Calu3 (cell line): ENCODE results near the gene CCDC177. TPM values are rescaled to one million over a fixed set of nuclear protein-coding genes. Genes with fewer than 3 reads are reported as not detected.

Experiments used
- BruUV-seq: library from RNA; stranded (reverse); fragments of 400-500 nt; replicated peaks from 2 replicates; lab custom pipeline; 2021; lab: Mats Ljungman, UMichigan
- CTCF ChIA-PET: fragments of 300-600 bp; sonication (Branson Sonifier 250); formaldehyde crosslinking; loops from one replicate; lab custom pipeline; 2022; ENCODE audit warnings: antibody characterized with exemption; lab: Charles Lee
- DNase-seq: peaks from one replicate; pipeline ENCODE4 v3.0.0; 2022
- H3K27ac Mint-ChIP-seq: one replicate; pipeline ENCODE4 v1.8.0; 2022; ENCODE audit warnings: mixed read lengths; ENCODE audit not compliant: unreplicated experiment
- H3K27me3 Mint-ChIP-seq: one replicate; pipeline ENCODE4 v1.8.0; 2022; ENCODE audit warnings: mixed read lengths; ENCODE audit not compliant: unreplicated experiment
- H3K36me3 Mint-ChIP-seq: one replicate; pipeline ENCODE4 v1.8.0; 2022; ENCODE audit warnings: mild to moderate bottlenecking, moderate library complexity, mixed read lengths; ENCODE audit not compliant: insufficient read depth, unreplicated experiment
- H3K4me1 Mint-ChIP-seq: one replicate; pipeline ENCODE4 v1.8.0; 2022; ENCODE audit warnings: mild to moderate bottlenecking, low read depth, mixed read lengths; ENCODE audit not compliant: unreplicated experiment
- H3K4me3 Mint-ChIP-seq: one replicate; pipeline ENCODE4 v1.8.0; 2022; ENCODE audit warnings: mild to moderate bottlenecking, low read depth, moderate library complexity, mixed read lengths; ENCODE audit not compliant: unreplicated experiment
- H3K9me3 Mint-ChIP-seq: one replicate; pipeline ENCODE4 v1.8.0; 2022; ENCODE audit warnings: low read depth, mixed read lengths; ENCODE audit not compliant: unreplicated experiment
- CTCF ChIP-seq: fragments of 200-600 bp; IDR thresholded peaks from one replicate; pipeline ENCODE4 v1.8.0; 2022; ENCODE audit warnings: antibody characterized with exemption; ENCODE audit not compliant: unreplicated experiment
- intact Hi-C: fragments of 100-400 bp; cut with micrococcal nuclease; formaldehyde crosslinking; loops from one replicate; pipeline ENCODE4 v1.10.0; 2022; ENCODE audit not compliant: unreplicated experiment
- total RNA-seq: library from RNA; stranded (reverse); gene quantifications from 2 replicates; pipeline ENCODE4 v1.2.3, GENCODE V29; 2022

CCDC177 gene
- total RNA-seq, 1 experiment from 2014 or later, result not detected

DNA sequence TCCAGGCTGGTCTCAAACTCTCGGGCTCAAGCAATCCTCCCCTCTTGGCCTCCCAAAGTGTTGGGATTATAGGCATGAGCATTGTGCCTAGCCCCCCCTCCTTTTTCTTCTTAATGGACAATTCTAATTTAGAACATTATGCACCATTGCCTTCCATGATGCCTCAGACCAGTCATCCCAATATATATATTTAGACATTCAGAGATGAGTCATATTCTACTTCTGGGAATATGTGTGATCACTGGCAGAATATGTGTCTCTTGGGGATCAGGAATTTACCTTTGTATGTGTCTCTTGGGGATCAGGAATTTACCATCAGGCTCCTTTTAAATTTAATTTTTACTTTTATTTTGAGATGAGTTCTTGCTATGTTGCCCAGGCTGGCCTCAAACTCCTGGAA, 7.5 kb upstream of the CCDC177 start:
- Mint-ChIP-seq H3K4me1 (peaks cover 8% of the 10 kb centered on the region), H3K27me3 (no peaks in the 10 kb centered on the region), H3K27ac (no peak overlapping the region), H3K9me3 (no peaks in the 10 kb centered on the region), H3K4me3 (no peak overlapping the region), H3K36me3 (no peaks in the 10 kb centered on the region)
- intact Hi-C loops, result no loop called here
- no peak for TF ChIP-seq CTCF
- CTCF ChIA-PET, result interaction anchor here (0.6 kb wide), 1 partner anchor 736 kb away, joined by 3 read pairs; no protein-coding TSS in a partner anchor
- DNase-seq, result no peak
- no TSS peak for BruUV-seq

DNA sequence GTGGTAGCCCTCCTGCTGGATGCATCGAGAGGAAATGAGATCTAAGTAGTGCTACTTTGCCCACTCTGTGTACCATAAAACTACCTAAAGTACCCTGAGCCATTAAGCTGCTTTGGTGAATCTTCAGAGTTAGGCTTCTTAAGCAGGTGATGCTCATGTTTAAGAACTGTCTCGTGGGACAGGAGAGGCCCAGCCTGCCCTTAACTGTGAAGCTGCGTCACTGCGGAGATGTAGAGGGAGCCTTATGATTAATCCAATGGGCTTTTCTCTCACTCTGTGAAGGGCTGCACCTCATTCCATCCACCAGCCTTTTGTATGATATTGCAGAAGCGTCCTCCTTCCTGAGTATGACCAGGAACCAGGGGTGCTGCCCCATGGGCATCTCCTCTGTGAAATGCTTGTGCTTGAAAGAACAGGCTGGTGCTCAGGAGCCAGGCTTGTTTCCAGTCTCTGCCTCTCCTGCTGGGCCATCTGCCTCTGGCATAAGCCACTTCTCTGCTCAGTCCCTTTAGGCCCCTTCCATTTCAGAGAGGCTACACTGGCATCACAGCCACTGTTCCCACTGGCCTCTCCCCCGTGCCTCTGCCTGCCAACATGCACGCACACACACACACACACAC, 6.8 kb upstream of the CCDC177 start:
- peaks cover 6% of the 10 kb centered on the region for H3K27me3 Mint-ChIP-seq
- H3K9me3 Mint-ChIP-seq, result no peaks in the 10 kb centered on the region
- no TSS peak for BruUV-seq
- H3K36me3 Mint-ChIP-seq, result no peaks in the 10 kb centered on the region
- no peak for DNase-seq
- H3K4me3 Mint-ChIP-seq, result no peak overlapping the region
- peaks cover 8% of the 10 kb centered on the region for H3K4me1 Mint-ChIP-seq
- H3K27ac Mint-ChIP-seq, result no peak overlapping the region
- intact Hi-C loops, result no loop called here
- CTCF ChIA-PET, result interaction anchor here (0.7 to 2.0 kb wide), 2 partner anchors 99 to 146 kb away, joined by 4 to 5 read pairs; no protein-coding TSS in a partner anchor
- TF ChIP-seq CTCF, result no peak

DNA sequence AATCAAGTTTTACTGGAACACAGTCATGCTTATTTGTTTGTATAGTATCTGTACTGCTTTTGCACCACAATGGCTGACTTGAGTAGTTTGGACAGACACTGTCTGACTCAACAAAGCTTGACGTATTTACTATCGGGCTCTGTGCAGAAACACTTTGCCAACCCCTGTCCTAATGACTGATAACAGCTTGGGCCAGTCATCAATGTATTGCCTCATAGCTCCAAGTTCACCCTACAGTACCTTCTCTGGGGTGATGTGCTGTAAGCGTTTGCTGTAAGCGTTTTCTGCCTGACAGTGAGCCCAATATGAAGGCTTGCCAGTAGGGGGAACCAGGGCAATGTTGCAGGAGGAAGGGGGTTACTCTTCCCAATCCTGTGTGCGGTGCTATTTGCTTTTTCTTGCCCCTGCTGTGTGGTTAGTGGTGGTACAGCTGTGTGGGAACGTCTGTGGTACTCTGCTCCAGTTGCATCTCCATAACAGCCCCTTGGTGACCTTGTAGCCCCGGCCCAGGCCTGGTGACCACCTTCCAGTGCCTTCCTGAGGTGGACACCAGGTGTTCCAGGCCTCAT, 5.4 kb upstream of the CCDC177 start:
- CTCF ChIA-PET, result interaction anchor here (0.5 to 2.0 kb wide), 8 partner anchors 45 to 507 kb away, joined by 3 to 7 read pairs (median 4); no protein-coding TSS in a partner anchor
- Mint-ChIP-seq H3K27ac (no peak overlapping the region), H3K9me3 (no peaks in the 10 kb centered on the region), H3K4me1 (peaks cover 8% of the 10 kb centered on the region), H3K36me3 (no peaks in the 10 kb centered on the region), H3K27me3 (peaks cover 19% of the 10 kb centered on the region), H3K4me3 (no peak overlapping the region)
- DNase-seq, result peak; percentile 66
- peak; percentile 38 for TF ChIP-seq CTCF
- intact Hi-C loops, result no loop called here
- BruUV-seq, result no TSS peak

DNA sequence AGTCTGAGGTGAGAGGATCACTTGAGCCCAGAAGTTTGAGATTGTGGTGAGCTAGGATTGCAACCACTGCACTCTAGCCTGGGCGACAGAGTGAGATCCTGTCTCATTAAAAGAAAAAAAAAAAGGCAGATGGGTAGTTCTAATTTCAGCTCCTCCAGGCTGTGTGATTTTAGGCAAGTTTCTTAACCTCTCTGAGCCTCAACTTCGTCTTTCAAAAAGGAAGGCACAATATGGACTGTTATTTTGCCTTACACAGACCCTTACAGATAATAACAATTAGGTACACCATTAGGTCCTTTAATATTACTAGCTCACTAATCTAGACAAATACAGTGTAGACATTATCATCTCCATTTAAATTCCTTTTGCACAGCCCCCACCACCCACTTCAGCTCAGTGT, 4.8 kb upstream of the CCDC177 start:
- no peak for TF ChIP-seq CTCF
- Mint-ChIP-seq H3K36me3 (no peaks in the 10 kb centered on the region), H3K4me1 (peaks cover 13% of the 10 kb centered on the region), H3K9me3 (no peaks in the 10 kb centered on the region), H3K27ac (no peak overlapping the region), H3K4me3 (no peak overlapping the region), H3K27me3 (peaks cover 25% of the 10 kb centered on the region)
- DNase-seq, result no peak
- no TSS peak for BruUV-seq
- intact Hi-C loops, result loop anchor here (10.0 kb wide), 1 partner anchor 105 kb away; no protein-coding TSS in a partner anchor
- CTCF ChIA-PET, result interaction anchor here (0.8 to 2.0 kb wide), 6 partner anchors 44 to 508 kb away, joined by 3 to 6 read pairs (median 4); no protein-coding TSS in a partner anchor
